ENCODE results near the gene ELF2. TPM values are rescaled to one million over a fixed set of nuclear protein-coding genes. Genes with fewer than 3 reads are reported as not detected.

ELF2 gene
- polyA plus RNA-seq, 3 donors = 14.0 to 34.3 (median 18.9) TPM

DNA sequence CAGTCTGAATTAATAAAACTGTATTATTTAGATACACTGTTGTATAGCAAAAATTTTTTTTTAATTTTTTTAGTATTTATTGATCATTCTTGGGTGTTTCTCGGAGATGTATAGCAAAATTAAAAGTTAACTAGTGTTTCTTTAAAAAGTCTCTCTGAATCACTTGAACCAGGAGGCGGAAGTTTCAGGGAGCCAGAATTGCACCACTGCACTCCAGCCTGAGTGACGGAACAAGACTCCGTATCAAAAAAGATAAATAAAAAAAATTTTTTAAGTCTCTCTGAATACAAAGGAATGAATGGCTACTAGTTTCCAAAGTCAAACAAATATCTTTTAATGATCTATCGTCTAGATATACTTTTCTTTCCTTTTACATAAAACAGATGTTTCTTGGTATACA lies 64.4 kb downstream of the ELF2 start:
- Histone ChIP-seq H3K27ac (ENCODE audit: low read depth in 1 of 2, low read length in 2 of 2) (no peak overlapping the region), H3K27me3 (ENCODE audit: control insufficient read depth in 2 of 2, insufficient read depth in 2 of 2, low read length in 2 of 2) (no peaks in the 10 kb centered on the region), H2AFZ (ENCODE audit: insufficient read depth, low read depth, low read length, poor library complexity, severe bottlenecking) (no peak overlapping the region), H3K4me3 (replicated peaks in 1 of 3; ENCODE audit: low read depth in 2 of 3, low read length in 3 of 3) (no peak overlapping the region), H3K4me2 (replicated peaks; ENCODE audit: extremely low read depth, low read length, poor library complexity, severe bottlenecking) (no peak overlapping the region), H3K79me2 (ENCODE audit: insufficient read depth, low read length) (no peaks in the 10 kb centered on the region), H3K9me3 (replicated peaks in 1 of 2; ENCODE audit: control insufficient read depth in 1 of 2, insufficient read depth in 1 of 2, low read length in 2 of 2) (no peaks in the 10 kb centered on the region), H3K4me1 (ENCODE audit: control insufficient read depth in 1 of 2, insufficient read depth in 2 of 2, low read length in 2 of 2) (no peaks in the 10 kb centered on the region), H3K9ac (ENCODE audit: insufficient read depth, low read length, poor library complexity, severe bottlenecking) (no peak overlapping the region), H3K36me3 (replicated peaks in 1 of 2; ENCODE audit: control insufficient read depth in 1 of 2, insufficient read depth in 2 of 2, low read length in 2 of 2) (peaks cover 19 to 53% of the 10 kb centered on the region in 2 donors), H4K20me1 (ENCODE audit: insufficient read depth, low read length) (peaks cover 6% of the 10 kb centered on the region)
- Mint-ChIP-seq H3K27ac (peak overlapping the region in 1 of 7 donors; percentile 16), H3K9me3 (peaks cover 0 to 1% (median 0%) of the 10 kb centered on the region in 7 donors), H3K27me3 (ENCODE audit: low read depth in 3 of 3) (peaks cover 0 to 2% (median 0%) of the 10 kb centered on the region in 3 donors), H3K4me1 (no peaks in the 10 kb centered on the region), H3K36me3 (peaks cover 38 to 61% of the 10 kb centered on the region in 2 donors), H3K4me3 (no peak overlapping the region)
- DNase-seq = no peak
- WGBS (ENCODE audit: insufficient coverage) = 80% methylated on average over 1 of the region's 5 CpGs
- TF ChIP-seq, protein P1, sequence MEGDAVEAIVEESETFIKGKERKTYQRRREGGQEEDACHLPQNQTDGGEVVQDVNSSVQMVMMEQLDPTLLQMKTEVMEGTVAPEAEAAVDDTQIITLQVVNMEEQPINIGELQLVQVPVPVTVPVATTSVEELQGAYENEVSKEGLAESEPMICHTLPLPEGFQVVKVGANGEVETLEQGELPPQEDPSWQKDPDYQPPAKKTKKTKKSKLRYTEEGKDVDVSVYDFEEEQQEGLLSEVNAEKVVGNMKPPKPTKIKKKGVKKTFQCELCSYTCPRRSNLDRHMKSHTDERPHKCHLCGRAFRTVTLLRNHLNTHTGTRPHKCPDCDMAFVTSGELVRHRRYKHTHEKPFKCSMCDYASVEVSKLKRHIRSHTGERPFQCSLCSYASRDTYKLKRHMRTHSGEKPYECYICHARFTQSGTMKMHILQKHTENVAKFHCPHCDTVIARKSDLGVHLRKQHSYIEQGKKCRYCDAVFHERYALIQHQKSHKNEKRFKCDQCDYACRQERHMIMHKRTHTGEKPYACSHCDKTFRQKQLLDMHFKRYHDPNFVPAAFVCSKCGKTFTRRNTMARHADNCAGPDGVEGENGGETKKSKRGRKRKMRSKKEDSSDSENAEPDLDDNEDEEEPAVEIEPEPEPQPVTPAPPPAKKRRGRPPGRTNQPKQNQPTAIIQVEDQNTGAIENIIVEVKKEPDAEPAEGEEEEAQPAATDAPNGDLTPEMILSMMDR (IDR thresholded peaks at IDR 0.05) = no peak
- intact Hi-C loops (cut with micrococcal nuclease) = no loop called here

DNA sequence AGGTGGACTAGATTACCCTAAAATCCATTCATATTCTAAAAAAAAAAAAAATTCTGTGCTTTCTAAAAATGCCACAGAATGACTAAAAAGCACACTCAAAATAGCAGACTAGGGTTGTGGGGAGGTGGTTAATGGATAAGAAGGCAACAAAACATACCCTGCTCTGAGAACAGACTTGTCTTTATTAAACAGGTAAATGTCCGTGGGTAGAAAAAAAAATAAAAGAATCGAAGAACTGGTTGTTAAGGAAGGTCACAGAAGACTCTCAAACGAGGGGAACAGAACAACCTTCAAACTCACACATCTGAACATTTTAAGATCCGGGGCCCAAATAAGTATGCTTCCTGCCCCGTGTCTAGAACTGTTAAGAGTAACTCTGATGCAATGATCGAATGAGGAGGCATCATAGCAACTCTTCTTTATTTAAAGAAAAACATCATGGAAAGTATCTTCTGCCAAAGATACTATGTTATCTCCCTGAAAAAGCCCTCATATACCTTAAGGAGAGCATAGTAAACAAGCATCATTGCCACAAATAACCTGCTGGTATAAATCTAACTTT lies 68.4 kb downstream of the ELF2 start:
- no peak overlapping the region for H3K4me3 ChIP-seq (replicated peaks in 1 of 3; ENCODE audit: low read depth in 2 of 3, low read length in 3 of 3)
- Mint-ChIP-seq H3K36me3 (peaks cover 26 to 43% of the 10 kb centered on the region in 2 donors), H3K4me3 (no peak overlapping the region), H3K4me1 (no peaks in the 10 kb centered on the region), H3K27ac (peak overlapping the region in 2 of 7 donors; percentile 42 to 63), H3K27me3 (ENCODE audit: low read depth in 3 of 3) (peaks cover 0 to 2% (median 0%) of the 10 kb centered on the region in 3 donors), H3K9me3 (no peaks in the 10 kb centered on the region)
- no peak overlapping the region for H2AFZ ChIP-seq (ENCODE audit: insufficient read depth, low read depth, low read length, poor library complexity, severe bottlenecking)
- no peak for DNase-seq
- no peak overlapping the region for H3K27ac ChIP-seq (ENCODE audit: low read depth in 1 of 2, low read length in 2 of 2)
- H3K4me1 ChIP-seq (ENCODE audit: control insufficient read depth in 1 of 2, insufficient read depth in 2 of 2, low read length in 2 of 2) = no peaks in the 10 kb centered on the region
- H3K9ac ChIP-seq (ENCODE audit: insufficient read depth, low read length, poor library complexity, severe bottlenecking) = no peak overlapping the region
- H3K27me3 ChIP-seq (ENCODE audit: control insufficient read depth in 2 of 2, insufficient read depth in 2 of 2, low read length in 2 of 2) = no peaks in the 10 kb centered on the region
- peaks cover 6% of the 10 kb centered on the region for H4K20me1 ChIP-seq (ENCODE audit: insufficient read depth, low read length)
- no peak overlapping the region for H3K4me2 ChIP-seq (replicated peaks; ENCODE audit: extremely low read depth, low read length, poor library complexity, severe bottlenecking)
- TF ChIP-seq, protein P1 (IDR thresholded peaks at IDR 0.05) = no peak
- no peaks in the 10 kb centered on the region for H3K79me2 ChIP-seq (ENCODE audit: insufficient read depth, low read length)
- WGBS (ENCODE audit: insufficient coverage) = 100% methylated on average over 1 of the region's 6 CpGs
- peaks cover 5 to 31% of the 10 kb centered on the region in 2 donors for H3K36me3 ChIP-seq (replicated peaks in 1 of 2; ENCODE audit: control insufficient read depth in 1 of 2, insufficient read depth in 2 of 2, low read length in 2 of 2)
- H3K9me3 ChIP-seq (replicated peaks in 1 of 2; ENCODE audit: control insufficient read depth in 1 of 2, insufficient read depth in 1 of 2, low read length in 2 of 2) = no peaks in the 10 kb centered on the region
- intact Hi-C loops (cut with micrococcal nuclease) = no loop called here
